ELF-1 (cell line): Measurements from ENCODE around the gene LZIC.

Experiments
- DNase-seq: peaks from one replicate; pipeline ENCODE4 v3.0.0-alpha.2; 2016; ENCODE audit warnings: low read depth, low spot score

Gene LZIC

GRCh38 chr1:9910423-9911178 is 32.6 kb downstream of the LZIC start:
- peak; percentile 99 for DNase-seq

GRCh38 chr1:9910076-9910422 is 33.1 kb downstream of the LZIC start, which contains the start of gene CTNNBIP1:
CTNNBIP1 (minus strand) TSS chr1:9910269; CDS start chr1:9872064, 38,205 bp downstream.
- DNase-seq, result no peak

- peak; percentile 36 for DNase-seq
Observed at GRCh38 chr1:9909234-9910046, 33.8 kb downstream of the LZIC start.

GRCh38 chr1:9908871-9909233 is 34.3 kb downstream of the LZIC start:
- DNase-seq, result no peak

- DNase-seq, result no peak
Observed at GRCh38 chr1:9907441-9907840, 35.8 kb downstream of the LZIC start.

GRCh38 chr1:9906466-9906865 is 36.7 kb downstream of the LZIC start:
- DNase-seq, result no peak

- no peak for DNase-seq
Observed at GRCh38 chr1:9905010-9905409, 38.2 kb downstream of the LZIC start.

GRCh38 chr1:9904596-9904995 is 38.6 kb downstream of the LZIC start:
- DNase-seq, result no peak

- DNase-seq, result no peak
Observed at GRCh38 chr1:9903801-9904527, 39.2 kb downstream of the LZIC start.

GRCh38 chr1:9902060-9902452 is 41.1 kb downstream of the LZIC start:
- DNase-seq, result no peak

GRCh38 chr1:9901148-9902059 is 41.8 kb downstream of the LZIC start:
- no peak for DNase-seq

- DNase-seq, result no peak
Observed at GRCh38 chr1:9900142-9901043, 42.8 kb downstream of the LZIC start.

- DNase-seq, result no peak
Observed at GRCh38 chr1:9894115-9894514, 49.1 kb downstream of the LZIC start.

- no peak for DNase-seq
Observed at GRCh38 chr1:9892563-9893528, 50.3 kb downstream of the LZIC start.

- peak; percentile 47 for DNase-seq
Observed at GRCh38 chr1:9891207-9891606, 52.0 kb downstream of the LZIC start.

- DNase-seq, result peak; percentile 69
Observed at GRCh38 chr1:9890224-9890731, 52.9 kb downstream of the LZIC start.

- no peak for DNase-seq
Observed at GRCh38 chr1:9889411-9889810, 53.8 kb downstream of the LZIC start.

- DNase-seq, result no peak
Observed at GRCh38 chr1:9888886-9889285, 54.3 kb downstream of the LZIC start.

GRCh38 chr1:9887070-9887469 is 56.1 kb downstream of the LZIC start:
- DNase-seq, result no peak
